HG02970 (cell line): ENCODE data around the gene FRMD4A.

ENCODE experiments used
- ATAC-seq: cut with Tn5 transposase; IDR thresholded peaks from one replicate; pipeline ENCODE4 v1.9.1; 2021; ENCODE audit warnings: mild to moderate bottlenecking, moderate library complexity, moderate number of reproducible peaks; ENCODE audit not compliant: unreplicated experiment, low FRiP score

The FRMD4A gene

DNA sequence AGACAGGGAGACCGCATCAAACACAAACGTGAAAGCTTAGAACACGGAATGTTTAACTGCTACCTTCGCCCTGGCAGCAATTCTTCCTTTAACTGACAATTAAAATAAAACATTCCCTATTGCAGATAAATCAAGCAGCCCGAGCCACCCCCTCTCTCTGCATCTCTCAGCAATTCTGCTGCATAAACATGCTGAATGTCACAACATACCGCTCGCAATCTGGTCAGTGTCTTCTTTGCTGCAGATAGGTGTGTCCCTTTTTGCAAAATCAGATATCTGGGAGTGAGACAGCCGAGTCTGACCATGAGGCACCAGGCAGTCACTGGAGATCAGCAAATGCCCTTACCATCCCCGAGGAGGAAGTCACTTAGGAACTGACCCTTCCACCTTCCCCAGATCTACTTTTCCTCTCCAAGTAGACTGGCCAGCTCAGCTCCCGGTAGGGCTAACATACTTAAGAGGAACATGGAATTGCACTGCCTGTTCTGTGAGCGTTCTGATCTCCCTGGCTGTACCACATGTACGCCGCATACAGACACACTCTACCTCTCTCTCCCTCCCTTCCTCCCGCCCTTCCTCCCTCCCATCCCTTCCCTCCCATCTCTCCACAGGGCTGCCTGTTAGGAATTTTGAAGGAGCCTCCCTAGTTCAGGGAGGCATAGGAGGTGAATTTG, at the start of gene FRMD4A:
Gene FRMD4A (minus strand): TSS at position 537 of the 674 bp plus-strand sequence.
- ATAC-seq = no peak

DNA sequence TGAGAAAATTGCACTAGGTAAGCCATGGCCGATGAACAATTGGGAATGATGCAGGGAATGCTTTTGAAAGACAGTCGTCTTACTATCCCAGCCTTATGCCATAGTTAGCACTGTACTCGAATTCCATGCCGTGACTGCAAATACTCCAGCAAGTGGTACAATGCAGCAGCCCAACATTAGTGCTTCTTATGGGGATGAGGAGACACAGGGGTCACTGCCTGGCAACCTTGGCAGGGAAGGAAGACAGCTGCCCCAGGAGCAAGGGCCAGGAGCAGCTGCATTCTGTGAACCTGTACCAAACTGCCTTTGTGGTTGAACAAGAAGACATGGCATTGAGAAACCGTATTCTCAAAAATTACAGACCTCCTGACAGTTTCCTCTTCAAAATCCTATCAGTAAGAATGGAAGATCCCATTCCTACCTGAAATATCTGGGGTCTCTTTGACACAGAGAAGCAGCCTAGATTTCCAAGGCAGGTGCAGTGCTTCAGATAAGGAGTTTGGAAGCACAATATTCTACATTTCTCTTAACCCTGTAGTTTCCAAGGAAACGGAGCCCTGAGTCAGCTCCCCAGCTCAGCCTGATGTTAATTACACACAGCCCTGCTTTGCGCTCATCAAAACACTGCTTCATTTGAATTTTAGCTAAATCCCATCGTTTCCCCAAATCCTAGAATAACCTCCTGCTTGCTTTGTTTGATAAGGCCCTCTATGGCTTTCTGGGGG, 49.0 kb upstream of the FRMD4A start:
- no peak for ATAC-seq

DNA sequence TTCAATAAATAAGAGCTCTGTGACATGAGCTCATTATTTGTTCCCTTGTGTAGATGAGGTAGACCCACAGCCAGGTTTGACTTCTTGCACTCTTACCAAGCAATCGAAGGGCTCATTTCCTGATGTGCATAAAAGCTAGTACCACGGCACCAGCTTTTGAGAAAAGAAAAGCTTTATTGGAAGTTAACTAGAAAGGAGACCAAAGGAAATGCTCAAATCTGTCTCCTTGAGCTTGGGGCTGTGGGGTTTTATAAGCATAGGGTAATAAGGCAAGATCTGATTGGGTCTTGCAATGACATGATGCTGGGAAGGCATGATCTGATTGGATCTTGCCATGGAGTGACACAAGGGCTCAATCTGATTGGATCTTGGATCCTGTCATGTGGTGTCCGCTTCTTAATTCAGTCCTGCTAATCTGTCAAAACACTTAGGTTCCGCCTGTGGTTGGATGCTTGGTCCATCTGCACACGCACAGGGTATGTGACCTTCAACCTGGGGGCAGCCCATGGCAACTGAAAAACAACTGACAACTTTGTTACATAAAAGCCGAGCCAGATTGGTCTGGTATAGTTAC, 47.8 kb upstream of the FRMD4A start:
- ATAC-seq = no peak

DNA sequence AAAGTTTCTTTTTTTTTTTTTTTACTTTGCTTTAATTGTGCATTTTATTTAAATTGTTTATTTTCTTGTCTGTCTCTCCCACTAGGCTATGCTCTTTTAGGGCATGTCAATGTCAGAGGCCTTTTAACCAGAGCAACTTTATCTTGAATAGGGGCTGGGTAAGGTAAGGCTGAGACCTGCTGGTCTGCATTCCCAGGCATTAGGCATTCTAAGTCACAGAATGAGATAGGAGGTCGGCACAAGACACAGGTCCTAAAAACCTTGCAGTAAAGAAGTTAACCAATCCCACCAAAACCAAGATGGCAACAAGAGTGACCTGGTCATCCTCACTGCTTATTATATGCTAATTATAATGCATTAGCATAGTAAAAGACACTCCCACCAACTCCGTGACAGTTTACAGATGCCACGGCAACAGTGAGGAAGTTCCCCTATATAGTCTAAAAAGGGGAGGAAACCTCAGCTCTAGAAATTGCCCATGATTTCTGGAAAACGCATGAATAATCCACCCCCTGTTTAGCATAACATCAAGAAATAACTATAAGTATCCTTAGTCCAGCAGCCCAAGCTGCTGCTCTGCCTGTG, 47.0 kb upstream of the FRMD4A start:
- no peak for ATAC-seq

DNA sequence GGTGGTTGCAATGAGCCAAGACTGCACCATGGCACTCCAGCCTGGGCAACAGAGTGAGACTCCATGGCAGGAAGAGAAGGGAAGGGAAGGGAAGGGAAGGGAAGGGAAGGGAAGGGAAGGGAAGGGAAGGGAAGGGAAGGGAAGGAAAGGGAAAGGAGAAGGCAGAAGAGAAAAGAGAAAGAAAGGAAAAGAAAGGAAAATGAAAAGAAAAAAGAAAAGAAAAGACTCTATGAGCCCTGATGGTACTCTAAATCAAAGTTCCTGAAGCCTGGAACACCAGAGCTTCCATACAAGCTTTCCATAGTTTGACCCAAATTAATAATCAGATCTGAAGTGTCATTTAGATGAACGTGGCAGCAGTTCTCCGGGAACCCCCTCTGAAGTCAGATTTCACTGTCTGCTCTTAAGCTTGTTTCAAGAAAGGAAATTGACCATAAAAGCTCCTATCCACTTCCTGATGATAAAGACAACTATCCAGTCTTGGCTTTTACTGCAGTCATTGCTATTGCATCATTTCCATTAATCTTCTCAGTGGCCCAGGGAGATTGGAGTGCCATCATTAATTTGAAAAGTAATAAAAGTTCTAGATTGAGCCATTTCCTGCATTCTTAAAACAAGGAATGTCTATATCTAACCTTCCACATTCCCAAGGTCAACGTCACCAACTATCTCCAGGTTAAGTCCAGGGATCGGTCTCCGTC, 44.2 kb upstream of the FRMD4A start:
- no peak for ATAC-seq

DNA sequence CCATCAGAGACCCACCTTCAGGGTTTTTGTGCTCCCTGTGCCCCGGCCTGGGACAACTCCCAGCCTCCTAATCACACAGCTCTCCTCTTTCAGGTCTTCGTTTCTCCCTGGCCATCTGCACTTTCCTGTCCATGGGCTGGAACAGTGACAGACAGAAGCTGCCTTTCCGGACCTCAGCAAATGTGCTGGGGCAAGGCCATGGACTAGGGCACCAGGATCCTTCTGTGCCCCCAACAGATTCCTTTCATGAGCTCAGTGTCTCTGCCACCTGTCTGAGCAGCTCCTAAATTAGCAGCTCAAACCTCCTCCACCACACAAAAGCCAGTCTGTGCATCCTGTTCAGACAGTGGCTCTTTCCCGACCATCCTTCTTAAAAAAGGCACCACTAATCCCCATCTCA, 41.9 kb upstream of the FRMD4A start:
- no peak for ATAC-seq

DNA sequence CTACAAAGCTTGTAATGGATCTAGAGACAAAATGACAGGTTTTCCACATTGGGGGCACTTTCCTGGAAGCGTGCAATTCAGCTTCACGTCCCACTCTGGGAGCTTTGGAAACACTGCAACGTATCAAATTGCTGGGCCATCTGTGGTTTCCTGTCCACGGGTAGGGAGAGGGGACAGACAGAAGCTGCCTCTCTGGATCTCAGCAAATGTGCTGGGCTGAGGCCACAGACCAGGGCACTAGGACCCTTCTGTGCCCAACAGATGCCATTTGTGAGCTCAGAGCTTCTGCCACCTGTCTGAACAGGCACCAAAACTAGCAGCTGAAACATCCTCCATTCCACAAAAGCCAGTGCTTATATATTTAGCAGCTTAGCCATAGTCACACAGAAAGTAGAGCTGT, 40.9 kb upstream of the FRMD4A start:
- ATAC-seq = no peak

DNA sequence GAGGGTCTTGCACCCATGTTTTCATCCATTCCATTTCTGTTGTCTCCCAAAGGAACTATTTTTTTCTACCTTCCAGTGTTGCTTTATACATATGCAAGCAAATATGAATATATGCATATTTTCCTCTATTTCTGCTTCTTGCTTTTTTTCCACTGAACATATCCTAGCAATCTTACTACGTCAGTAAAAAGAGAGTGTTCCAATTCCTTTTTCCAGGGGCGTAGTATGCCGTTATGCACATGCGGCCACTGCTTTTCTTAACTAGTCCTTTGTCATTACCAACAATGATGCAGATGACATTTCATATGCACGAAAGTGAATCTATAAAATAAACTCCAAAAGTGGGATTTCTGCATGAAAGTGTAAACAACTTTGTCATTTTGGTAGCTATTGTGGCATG, 40.2 kb upstream of the FRMD4A start:
- ATAC-seq = no peak

DNA sequence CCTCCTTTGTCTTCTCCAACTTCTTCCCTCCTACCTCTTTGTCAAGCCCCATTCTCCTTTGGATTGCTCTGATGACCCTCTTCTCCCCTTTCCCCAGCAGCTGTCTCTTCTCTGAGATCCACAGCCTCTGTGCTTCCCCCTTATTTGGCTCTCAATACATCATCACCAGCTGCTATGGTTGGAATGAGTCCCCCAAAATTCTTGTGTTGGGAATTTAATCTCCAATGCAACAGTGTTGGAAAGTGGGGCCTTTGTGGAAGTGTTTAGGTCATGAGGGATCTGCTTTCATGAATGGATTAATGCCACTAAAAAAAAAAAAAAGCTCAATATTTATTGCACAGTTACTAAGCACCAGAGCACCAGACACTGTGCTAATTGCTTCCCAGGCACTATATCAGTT, 39.2 kb upstream of the FRMD4A start:
- ATAC-seq = no peak

DNA sequence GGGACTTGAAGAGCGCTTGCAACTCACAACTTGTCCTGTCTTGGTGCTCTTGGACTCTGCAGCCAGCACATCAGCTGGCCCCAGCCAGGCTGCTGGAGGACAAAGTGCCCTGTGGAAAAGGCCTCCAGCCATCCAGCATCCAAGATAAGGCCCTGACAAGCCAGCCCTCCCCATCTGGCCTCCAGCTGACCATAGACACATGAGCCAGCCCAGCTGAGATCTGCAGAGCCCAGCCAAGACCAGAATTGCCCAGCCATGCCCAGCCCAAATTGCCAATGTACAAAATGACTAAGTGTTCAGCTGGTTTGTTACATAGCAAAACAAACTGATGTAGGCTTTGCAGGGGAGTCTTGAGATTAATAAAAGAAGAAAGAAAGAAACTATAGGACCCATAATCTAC, 36.0 kb upstream of the FRMD4A start:
- no peak for ATAC-seq

DNA sequence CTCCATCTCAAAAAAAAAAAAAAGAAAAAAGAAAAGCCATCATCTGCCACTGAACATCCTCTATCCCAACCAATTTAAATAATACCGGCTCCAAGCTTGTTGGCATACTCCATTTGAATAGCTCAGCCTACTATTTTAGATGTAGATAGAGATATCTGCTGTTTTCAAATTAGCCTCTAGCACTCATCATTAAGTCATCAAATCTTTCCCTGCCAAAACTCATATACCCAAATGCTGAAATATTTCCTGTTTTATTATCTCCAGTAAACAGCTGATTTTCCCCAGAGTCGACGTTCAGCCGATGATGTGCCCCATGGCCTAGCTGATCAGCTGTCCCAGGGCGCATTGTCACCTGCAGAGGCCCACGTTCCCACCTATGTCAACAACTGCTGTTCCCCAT, 34.5 kb upstream of the FRMD4A start:
- ATAC-seq = no peak

DNA sequence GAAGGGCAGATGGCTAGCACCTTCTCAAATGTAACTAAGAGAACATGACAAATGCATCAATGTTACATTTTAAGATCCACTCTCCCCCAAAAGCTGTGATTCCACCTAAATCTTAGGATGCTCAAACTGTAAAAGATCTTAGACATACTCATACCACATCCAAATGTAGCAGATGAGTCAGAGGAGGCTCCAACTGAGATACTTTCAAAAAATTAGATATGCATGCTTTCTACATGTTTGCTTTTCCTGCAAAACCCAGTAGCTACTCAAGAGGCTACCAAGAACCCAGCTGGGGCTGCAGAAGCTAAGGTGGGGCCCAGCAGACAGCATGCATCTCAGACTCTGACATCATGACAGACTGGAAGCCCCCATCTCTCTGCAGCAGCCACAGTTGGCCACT, 31.4 kb upstream of the FRMD4A start:
- ATAC-seq = no peak

DNA sequence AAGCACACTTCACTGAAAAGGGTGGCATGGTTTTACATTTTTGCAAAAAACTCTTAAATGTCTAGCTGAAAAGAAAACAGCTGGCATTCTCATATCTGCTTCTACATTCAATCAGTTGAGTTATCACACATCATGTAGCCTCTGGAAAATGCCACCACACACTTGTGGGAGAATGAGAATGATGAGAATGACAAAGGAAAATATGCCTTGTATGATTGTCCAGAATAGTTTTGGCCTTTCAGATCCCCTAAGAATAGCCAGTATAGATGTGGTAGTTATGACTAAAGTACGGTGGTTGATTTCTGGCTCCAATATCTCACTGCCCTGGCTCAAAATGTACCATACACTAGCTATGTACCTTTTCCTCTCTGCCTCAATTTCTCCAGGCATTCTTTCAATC, 30.2 kb upstream of the FRMD4A start:
- no peak for ATAC-seq

DNA sequence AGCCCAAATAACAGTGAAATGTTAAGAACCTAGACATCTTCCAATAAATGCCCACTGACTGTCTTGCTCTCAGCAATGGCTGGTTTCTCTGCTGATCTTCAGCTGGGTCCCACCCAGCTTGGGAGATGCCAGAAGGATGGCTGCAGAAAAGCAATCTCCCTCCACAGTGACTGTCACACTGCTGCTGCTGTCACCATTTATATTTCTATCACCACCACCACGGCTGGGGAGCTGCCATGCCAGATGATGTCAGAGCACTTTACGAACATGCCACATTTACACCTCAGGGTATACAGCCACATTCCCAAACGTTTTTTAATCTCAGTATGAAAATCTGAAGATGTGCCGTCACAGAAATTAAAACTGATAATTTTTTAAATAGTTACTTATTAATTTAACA, 29.8 kb upstream of the FRMD4A start:
- no peak for ATAC-seq

DNA sequence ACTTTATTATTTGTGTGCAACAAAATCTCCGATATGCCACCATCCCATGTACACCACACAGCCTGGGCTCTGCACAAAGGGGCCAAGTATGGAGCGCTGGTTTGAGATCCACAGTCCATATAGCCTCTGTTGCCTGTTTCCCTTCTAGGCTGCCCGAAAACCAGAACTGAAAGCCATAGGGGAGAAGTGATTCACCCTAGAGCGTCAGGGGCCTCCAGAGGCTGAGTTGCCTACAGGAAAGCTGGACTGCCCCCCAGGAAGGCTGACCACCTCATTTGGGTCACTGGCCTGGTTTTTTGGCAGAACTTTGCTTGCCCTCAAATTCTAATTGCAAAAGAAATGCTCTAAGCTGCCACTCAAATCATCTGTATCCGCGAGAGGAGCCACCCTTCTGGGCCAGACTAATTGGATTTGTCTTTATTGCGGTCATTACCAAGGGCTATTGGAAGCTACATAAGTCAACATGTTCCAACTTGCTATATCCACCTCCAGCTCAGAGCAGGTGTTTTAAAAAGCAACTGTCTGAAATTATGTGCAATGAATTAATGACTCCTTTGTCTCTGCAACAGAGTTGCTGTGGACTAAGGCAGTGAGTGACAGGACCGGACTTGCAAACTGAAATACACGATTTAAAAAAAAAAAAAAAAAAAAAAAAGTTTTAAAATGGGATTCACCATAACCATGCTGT, 28.3 kb upstream of the FRMD4A start:
- ATAC-seq = no peak

DNA sequence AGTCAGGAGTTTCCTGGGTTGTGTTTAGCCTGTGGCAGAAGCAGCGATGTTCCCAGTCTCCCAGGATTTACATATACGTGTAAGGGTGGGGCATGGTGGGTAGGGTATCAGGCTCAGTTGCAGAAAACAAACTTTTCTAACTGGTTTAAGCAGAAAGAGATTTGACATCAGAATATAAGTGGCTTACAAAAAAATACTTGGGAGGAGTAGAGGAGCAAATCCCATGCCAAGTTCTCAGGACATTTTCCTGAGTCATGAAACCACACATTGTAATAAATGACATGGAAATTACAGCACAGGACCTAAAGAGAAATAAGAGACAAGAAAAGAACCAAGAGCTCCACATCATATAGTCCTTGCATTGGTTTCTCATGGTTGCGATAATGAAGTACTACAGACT, 26.2 kb upstream of the FRMD4A start:
- ATAC-seq = no peak

DNA sequence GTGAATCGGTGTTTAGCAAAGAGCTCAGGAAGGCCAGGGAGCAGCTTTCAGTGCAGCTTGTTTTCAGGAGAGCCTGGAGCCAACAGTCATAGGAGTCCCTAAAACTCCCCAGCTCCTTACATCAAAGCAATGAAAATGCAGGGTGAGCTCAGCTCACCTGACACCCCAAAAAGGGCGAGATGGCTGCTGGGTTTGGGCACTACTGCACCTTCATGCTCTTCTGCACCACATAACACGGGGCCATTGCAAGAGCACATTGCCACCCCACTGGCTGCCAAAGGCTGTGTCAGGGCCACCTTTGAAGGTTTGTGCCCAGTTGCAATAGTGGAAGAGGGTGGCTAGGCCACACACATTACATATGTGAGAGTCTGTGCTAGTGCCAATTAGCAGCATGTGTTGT, 25.0 kb upstream of the FRMD4A start:
- ATAC-seq = no peak

DNA sequence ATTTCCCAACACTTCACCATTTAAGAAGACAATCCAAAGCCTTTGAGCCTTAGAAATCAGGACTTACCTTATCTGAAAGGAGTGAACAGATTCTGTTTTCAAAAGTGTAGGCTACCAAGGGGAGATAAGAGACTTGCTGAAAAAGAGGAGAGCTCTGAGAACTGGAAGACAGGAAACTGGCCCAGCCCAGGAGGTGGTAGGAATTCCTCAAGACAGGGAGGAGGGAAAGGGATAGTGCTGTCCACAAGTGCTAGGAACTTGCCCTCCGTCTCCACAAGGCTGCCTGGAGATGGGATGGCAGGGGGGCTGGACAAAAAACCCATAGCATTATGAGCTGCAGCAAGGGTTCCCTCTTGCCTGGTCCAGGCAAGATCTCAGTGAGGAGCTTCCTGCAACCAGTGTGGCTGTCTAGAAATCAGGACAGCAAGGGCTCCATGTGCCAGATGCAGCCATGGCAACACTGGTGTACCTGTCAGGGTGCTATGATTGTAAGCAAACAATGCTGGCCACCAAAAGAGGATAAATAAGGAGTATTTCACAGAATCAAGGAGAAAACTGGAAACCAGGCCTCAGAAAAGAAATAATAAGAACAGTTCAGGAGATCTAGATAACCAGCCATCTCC, 22.7 kb upstream of the FRMD4A start:
- ATAC-seq = no peak

DNA sequence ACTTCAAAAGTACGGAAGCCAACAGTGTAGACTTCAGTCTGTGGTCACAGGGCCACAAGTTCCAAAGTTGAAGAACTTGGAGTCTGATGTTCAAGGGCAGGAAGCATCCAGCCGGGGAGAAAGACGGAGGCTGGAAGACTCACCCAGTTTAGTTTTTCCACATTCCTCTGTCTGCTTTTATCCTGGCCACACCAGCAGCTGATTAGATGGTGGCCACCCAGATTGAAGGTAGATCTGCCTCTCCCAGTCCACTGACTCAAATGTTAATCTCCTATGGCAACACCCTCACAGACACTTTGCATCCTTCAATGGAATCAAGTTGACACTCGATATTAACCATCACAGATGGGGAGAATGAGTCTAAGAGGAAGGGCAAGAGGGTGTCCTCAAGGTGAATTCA, 19.3 kb upstream of the FRMD4A start:
- ATAC-seq = no peak

DNA sequence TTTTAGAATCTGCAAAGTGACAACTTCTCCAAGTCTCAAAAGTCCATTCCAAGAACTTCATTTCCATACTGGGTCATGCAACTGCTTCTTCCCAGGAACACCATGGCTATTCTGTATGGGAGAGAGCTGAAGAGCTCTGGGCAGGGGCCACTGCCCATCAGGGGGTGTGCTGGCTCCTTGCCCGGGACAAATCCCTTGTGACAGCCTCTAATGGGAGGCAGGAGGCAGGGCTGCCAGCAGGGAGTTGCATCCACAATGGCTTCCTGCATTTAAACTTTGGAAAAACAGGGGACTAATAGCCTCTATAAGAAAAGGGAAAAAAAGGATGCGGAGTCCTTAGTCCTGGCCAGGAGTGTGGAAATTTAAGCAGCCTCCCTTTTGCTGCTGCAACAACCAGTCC, 18.4 kb upstream of the FRMD4A start:
- no peak for ATAC-seq
